Measurements from ENCODE around the gene CFD. TPM values are rescaled to one million over a fixed set of nuclear protein-coding genes. Genes with fewer than 3 reads are reported as not detected.

The CFD gene
- total and polyA plus RNA-seq, 2 experiments from 2014 or later = 0.90 to 4.7 TPM

DNA sequence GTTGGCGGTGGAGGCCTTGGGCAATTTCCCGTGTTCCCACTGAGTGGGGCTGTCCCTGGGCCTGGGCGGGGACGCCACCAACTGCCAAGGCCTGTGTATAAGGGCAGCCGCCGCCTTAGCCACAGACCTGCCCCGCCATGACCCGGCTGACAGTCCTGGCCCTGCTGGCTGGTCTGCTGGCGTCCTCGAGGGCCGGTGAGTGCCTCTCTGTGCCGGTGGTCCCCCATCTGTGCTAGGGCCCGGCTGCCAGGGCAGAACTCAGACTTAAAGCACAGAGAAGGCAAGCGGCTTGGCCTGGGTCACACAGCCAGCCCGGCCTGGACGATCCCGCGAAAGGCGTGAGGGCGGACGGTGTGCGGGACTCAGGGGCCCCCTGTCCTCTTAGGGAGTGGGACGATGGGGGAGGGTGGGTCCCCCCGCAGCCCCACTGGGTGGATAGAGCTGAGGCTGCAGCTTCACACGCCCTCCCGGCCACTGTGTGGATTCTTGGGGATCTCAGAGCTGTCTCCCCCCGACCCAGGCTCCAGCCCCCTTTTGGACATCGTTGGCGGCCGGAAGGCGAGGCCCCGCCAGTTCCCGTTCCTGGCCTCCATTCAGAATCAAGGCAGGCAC lies 31.6 kb upstream of the CFD start, which contains the start of gene AZU1:
Gene AZU1 (plus strand): TSS at position 128 of the 612 bp plus-strand sequence. CDS start 10 bp downstream, at position 138.
- H2AFZ ChIP-seq = no peak within 1 kb of the TSS
- H3K9me3 Mint-ChIP-seq = no peaks in the 10 kb centered on the region
- H3F3A ChIP-seq (replicated peaks; ENCODE audit: low read depth) = no peaks in the 10 kb centered on the region
- DNase-seq (ENCODE audit: low spot score) = no peak
- H3K4me2 ChIP-seq = no peak within 1 kb of the TSS
- peaks cover 9% of the 10 kb centered on the region; the same call in 1 of the 2 replicates for H3K4me1 ChIP-seq (ENCODE audit: insufficient read depth)
- no peak; the same call in 2 of the 3 replicates for ATAC-seq
- peaks cover 6% of the 10 kb centered on the region; the same call in 2 of the 3 replicates for H3K4me1 Mint-ChIP-seq
- H3K36me3 Mint-ChIP-seq (ENCODE audit: low read depth) = no peaks in the 10 kb centered on the region
- H3K27ac Mint-ChIP-seq = no peak within 1 kb of the TSS
- no peaks in the 10 kb centered on the region for H3K27me3 ChIP-seq (ENCODE audit: insufficient read depth)
- peaks cover 6% of the 10 kb centered on the region for H3K27me3 Mint-ChIP-seq (ENCODE audit: insufficient read depth, low read depth, poor library complexity)
- H3K4me3 Mint-ChIP-seq = no peak within 1 kb of the TSS
- no peak within 1 kb of the TSS for H3K27ac ChIP-seq (ENCODE audit: low read depth)
- no peaks in the 10 kb centered on the region for H3K9me2 ChIP-seq (ENCODE audit: insufficient read depth)
- no peaks in the 10 kb centered on the region for H4K20me1 ChIP-seq (replicated peaks; ENCODE audit: insufficient read depth)
- no peaks in the 10 kb centered on the region for H3K79me2 ChIP-seq (replicated peaks; ENCODE audit: insufficient read depth)
- no peaks in the 10 kb centered on the region for H3K36me3 ChIP-seq (ENCODE audit: insufficient read depth)
- TF ChIP-seq ZNF331 (CRISPR knock-in tag; IDR thresholded peaks at IDR 0.05; ENCODE audit: low read depth) (no peak), ZNF114 (CRISPR knock-in tag; IDR thresholded peaks at IDR 0.05) (no peak), EZH2phosphoT487 (IDR thresholded peaks at IDR 0.05; ENCODE audit: unreplicated experiment) (no peak), POLR2AphosphoS5 (IDR thresholded peaks at IDR 0.05; ENCODE audit: low read depth) (no peak), CREB1 (CRISPR knock-in tag; IDR thresholded peaks at IDR 0.05; ENCODE audit: low read depth) (no peak), JUNB (IDR thresholded peaks at IDR 0.05; ENCODE audit: unreplicated experiment) (no peak), EZH2 (IDR thresholded peaks at IDR 0.05; ENCODE audit: low read depth, unreplicated experiment) (no peak), NANOG (IDR thresholded peaks at IDR 0.05; ENCODE audit: borderline replicate concordance) (no peak), STAT1 (IDR thresholded peaks at IDR 0.05; ENCODE audit: unreplicated experiment) (no peak)
- TF ChIP-seq, protein P1, sequence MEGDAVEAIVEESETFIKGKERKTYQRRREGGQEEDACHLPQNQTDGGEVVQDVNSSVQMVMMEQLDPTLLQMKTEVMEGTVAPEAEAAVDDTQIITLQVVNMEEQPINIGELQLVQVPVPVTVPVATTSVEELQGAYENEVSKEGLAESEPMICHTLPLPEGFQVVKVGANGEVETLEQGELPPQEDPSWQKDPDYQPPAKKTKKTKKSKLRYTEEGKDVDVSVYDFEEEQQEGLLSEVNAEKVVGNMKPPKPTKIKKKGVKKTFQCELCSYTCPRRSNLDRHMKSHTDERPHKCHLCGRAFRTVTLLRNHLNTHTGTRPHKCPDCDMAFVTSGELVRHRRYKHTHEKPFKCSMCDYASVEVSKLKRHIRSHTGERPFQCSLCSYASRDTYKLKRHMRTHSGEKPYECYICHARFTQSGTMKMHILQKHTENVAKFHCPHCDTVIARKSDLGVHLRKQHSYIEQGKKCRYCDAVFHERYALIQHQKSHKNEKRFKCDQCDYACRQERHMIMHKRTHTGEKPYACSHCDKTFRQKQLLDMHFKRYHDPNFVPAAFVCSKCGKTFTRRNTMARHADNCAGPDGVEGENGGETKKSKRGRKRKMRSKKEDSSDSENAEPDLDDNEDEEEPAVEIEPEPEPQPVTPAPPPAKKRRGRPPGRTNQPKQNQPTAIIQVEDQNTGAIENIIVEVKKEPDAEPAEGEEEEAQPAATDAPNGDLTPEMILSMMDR (conservative IDR thresholded peaks at IDR 0.05; ENCODE audit: low read depth in 2 of 2) = no peak
- TF ChIP-seq, protein P2, sequence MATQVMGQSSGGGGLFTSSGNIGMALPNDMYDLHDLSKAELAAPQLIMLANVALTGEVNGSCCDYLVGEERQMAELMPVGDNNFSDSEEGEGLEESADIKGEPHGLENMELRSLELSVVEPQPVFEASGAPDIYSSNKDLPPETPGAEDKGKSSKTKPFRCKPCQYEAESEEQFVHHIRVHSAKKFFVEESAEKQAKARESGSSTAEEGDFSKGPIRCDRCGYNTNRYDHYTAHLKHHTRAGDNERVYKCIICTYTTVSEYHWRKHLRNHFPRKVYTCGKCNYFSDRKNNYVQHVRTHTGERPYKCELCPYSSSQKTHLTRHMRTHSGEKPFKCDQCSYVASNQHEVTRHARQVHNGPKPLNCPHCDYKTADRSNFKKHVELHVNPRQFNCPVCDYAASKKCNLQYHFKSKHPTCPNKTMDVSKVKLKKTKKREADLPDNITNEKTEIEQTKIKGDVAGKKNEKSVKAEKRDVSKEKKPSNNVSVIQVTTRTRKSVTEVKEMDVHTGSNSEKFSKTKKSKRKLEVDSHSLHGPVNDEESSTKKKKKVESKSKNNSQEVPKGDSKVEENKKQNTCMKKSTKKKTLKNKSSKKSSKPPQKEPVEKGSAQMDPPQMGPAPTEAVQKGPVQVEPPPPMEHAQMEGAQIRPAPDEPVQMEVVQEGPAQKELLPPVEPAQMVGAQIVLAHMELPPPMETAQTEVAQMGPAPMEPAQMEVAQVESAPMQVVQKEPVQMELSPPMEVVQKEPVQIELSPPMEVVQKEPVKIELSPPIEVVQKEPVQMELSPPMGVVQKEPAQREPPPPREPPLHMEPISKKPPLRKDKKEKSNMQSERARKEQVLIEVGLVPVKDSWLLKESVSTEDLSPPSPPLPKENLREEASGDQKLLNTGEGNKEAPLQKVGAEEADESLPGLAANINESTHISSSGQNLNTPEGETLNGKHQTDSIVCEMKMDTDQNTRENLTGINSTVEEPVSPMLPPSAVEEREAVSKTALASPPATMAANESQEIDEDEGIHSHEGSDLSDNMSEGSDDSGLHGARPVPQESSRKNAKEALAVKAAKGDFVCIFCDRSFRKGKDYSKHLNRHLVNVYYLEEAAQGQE (IDR thresholded peaks at IDR 0.05; ENCODE audit: unreplicated experiment) = no peak
- TF ChIP-seq, protein P3, sequence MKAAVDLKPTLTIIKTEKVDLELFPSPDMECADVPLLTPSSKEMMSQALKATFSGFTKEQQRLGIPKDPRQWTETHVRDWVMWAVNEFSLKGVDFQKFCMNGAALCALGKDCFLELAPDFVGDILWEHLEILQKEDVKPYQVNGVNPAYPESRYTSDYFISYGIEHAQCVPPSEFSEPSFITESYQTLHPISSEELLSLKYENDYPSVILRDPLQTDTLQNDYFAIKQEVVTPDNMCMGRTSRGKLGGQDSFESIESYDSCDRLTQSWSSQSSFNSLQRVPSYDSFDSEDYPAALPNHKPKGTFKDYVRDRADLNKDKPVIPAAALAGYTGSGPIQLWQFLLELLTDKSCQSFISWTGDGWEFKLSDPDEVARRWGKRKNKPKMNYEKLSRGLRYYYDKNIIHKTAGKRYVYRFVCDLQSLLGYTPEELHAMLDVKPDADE (IDR thresholded peaks at IDR 0.05) = no peak
- TF ChIP-seq, protein P4, sequence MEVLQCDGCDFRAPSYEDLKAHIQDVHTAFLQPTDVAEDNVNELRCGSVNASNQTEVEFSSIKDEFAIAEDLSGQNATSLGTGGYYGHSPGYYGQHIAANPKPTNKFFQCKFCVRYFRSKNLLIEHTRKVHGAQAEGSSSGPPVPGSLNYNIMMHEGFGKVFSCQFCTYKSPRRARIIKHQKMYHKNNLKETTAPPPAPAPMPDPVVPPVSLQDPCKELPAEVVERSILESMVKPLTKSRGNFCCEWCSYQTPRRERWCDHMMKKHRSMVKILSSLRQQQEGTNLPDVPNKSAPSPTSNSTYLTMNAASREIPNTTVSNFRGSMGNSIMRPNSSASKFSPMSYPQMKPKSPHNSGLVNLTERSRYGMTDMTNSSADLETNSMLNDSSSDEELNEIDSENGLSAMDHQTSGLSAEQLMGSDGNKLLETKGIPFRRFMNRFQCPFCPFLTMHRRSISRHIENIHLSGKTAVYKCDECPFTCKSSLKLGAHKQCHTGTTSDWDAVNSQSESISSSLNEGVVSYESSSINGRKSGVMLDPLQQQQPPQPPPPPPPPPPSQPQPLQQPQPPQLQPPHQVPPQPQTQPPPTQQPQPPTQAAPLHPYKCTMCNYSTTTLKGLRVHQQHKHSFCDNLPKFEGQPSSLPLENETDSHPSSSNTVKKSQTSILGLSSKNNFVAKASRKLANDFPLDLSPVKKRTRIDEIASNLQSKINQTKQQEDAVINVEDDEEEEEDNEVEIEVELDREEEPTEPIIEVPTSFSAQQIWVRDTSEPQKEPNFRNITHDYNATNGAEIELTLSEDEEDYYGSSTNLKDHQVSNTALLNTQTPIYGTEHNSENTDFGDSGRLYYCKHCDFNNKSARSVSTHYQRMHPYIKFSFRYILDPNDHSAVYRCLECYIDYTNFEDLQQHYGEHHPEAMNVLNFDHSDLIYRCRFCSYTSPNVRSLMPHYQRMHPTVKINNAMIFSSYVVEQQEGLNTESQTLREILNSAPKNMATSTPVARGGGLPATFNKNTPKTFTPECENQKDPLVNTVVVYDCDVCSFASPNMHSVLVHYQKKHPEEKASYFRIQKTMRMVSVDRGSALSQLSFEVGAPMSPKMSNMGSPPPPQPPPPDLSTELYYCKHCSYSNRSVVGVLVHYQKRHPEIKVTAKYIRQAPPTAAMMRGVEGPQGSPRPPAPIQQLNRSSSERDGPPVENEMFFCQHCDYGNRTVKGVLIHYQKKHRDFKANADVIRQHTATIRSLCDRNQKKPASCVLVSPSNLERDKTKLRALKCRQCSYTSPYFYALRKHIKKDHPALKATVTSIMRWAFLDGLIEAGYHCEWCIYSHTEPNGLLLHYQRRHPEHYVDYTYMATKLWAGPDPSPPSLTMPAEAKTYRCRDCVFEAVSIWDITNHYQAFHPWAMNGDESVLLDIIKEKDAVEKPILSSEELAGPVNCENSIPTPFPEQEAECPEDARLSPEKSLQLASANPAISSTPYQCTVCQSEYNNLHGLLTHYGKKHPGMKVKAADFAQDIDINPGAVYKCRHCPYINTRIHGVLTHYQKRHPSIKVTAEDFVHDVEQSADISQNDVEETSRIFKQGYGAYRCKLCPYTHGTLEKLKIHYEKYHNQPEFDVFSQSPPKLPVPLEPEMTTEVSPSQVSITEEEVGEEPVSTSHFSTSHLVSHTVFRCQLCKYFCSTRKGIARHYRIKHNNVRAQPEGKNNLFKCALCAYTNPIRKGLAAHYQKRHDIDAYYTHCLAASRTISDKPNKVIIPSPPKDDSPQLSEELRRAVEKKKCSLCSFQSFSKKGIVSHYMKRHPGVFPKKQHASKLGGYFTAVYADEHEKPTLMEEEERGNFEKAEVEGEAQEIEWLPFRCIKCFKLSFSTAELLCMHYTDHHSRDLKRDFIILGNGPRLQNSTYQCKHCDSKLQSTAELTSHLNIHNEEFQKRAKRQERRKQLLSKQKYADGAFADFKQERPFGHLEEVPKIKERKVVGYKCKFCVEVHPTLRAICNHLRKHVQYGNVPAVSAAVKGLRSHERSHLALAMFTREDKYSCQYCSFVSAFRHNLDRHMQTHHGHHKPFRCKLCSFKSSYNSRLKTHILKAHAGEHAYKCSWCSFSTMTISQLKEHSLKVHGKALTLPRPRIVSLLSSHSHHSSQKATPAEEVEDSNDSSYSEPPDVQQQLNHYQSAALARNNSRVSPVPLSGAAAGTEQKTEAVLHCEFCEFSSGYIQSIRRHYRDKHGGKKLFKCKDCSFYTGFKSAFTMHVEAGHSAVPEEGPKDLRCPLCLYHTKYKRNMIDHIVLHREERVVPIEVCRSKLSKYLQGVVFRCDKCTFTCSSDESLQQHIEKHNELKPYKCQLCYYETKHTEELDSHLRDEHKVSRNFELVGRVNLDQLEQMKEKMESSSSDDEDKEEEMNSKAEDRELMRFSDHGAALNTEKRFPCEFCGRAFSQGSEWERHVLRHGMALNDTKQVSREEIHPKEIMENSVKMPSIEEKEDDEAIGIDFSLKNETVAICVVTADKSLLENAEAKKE (CRISPR knock-in tag; IDR thresholded peaks at IDR 0.05) = no peak
- H3K4me3 ChIP-seq = no peak within 1 kb of the TSS

Measured in GM23338 (cell line).